ENCODE data around the gene DSTN.

DNA sequence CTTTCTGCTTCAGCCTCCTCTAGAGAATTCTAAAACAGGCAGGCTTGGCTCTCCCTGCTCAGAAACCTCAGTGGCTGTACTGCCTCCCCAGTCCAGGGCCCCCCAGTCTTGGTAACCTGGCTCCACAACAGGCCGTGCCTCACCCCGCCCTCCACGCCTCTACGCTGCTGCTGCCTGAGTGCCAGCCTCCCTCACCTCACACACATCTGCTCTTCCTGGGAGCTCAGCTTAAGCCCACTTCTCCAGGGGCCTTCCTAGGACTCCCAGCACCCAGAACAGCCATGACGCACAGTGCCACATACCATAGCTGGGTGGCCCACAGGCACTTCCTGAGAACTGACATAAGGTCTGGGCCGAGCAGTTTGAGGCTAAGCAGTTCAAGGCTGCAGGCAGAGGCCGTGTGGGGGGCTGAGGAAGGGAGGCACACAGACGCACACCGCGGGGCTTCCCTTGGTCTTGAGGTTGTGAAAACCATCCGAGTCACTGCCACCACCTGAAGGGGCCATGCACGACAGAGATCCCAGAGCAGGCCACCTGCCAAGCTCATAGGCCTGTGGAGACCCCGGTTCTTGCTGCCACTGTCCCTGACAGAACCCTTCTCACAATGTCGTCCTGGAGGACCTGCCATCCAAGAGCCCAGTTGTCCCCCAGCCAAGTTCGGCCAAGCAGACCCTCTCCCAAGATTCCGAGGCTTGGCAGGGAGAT lies 42.6 kb downstream of the DSTN start:
- TF ChIP-seq, protein P1, sequence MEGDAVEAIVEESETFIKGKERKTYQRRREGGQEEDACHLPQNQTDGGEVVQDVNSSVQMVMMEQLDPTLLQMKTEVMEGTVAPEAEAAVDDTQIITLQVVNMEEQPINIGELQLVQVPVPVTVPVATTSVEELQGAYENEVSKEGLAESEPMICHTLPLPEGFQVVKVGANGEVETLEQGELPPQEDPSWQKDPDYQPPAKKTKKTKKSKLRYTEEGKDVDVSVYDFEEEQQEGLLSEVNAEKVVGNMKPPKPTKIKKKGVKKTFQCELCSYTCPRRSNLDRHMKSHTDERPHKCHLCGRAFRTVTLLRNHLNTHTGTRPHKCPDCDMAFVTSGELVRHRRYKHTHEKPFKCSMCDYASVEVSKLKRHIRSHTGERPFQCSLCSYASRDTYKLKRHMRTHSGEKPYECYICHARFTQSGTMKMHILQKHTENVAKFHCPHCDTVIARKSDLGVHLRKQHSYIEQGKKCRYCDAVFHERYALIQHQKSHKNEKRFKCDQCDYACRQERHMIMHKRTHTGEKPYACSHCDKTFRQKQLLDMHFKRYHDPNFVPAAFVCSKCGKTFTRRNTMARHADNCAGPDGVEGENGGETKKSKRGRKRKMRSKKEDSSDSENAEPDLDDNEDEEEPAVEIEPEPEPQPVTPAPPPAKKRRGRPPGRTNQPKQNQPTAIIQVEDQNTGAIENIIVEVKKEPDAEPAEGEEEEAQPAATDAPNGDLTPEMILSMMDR (IDR thresholded peaks at IDR 0.05; ENCODE audit: insufficient read depth, low read length): no peak
- no peak for TF ChIP-seq GABPA (IDR thresholded peaks at IDR 0.05; ENCODE audit: low read depth)
- TF ChIP-seq, protein P2, sequence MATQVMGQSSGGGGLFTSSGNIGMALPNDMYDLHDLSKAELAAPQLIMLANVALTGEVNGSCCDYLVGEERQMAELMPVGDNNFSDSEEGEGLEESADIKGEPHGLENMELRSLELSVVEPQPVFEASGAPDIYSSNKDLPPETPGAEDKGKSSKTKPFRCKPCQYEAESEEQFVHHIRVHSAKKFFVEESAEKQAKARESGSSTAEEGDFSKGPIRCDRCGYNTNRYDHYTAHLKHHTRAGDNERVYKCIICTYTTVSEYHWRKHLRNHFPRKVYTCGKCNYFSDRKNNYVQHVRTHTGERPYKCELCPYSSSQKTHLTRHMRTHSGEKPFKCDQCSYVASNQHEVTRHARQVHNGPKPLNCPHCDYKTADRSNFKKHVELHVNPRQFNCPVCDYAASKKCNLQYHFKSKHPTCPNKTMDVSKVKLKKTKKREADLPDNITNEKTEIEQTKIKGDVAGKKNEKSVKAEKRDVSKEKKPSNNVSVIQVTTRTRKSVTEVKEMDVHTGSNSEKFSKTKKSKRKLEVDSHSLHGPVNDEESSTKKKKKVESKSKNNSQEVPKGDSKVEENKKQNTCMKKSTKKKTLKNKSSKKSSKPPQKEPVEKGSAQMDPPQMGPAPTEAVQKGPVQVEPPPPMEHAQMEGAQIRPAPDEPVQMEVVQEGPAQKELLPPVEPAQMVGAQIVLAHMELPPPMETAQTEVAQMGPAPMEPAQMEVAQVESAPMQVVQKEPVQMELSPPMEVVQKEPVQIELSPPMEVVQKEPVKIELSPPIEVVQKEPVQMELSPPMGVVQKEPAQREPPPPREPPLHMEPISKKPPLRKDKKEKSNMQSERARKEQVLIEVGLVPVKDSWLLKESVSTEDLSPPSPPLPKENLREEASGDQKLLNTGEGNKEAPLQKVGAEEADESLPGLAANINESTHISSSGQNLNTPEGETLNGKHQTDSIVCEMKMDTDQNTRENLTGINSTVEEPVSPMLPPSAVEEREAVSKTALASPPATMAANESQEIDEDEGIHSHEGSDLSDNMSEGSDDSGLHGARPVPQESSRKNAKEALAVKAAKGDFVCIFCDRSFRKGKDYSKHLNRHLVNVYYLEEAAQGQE (IDR thresholded peaks at IDR 0.05; ENCODE audit: insufficient replicate concordance, low read depth): no peak
- peak; percentile 28 for TF ChIP-seq POLR2AphosphoS5 (IDR thresholded peaks at IDR 0.05; ENCODE audit: low read depth)
- TF ChIP-seq SPI1 (IDR thresholded peaks at IDR 0.05; ENCODE audit: borderline replicate concordance, low read depth): no peak

All from HL-60 (cell line).